Prostate gland (tissue), 2 donors: ENCODE results near the gene RASIP1. TPM values are rescaled to one million over a fixed set of nuclear protein-coding genes. Genes with fewer than 3 reads are reported as not detected.

Experiments
- DNase-seq: peaks from one replicate; pipeline ENCODE4 v3.0.0-alpha.2; 2019; ENCODE audit warnings: low spot score
- H3K27ac ChIP-seq, 2 donors: fragments of 200-600 bp; sonication (generic); 2 replicates each; pipeline ENCODE4 v1.5.1; 2017 to 2019
- H3K27me3 ChIP-seq: fragments of 200-600 bp; sonication (generic); replicated peaks from 2 replicates; pipeline ENCODE4 v1.5.1; 2019; ENCODE audit not compliant: insufficient read depth
- H3K36me3 ChIP-seq, 2 donors: fragments of 200-600 bp; sonication (generic); 1 replicate in 1 of 2; 2 replicates in 1 of 2; pipeline versions ENCODE4 v1.5.1 to v1.8.1; 2017 to 2019
- H3K4me1 ChIP-seq: fragments of 200-600 bp; sonication (generic); replicated peaks from 2 replicates; pipeline ENCODE4 v1.5.1; 2019
- H3K4me3 ChIP-seq, 2 donors: fragments of 200-600 bp; sonication (generic); 2 replicates each; pipeline ENCODE4 v1.5.1; 2017 to 2019
- H3K9me3 ChIP-seq: fragments of 200-600 bp; sonication (generic); 2 replicates; pipeline ENCODE4 v1.5.1; 2017
- CTCF ChIP-seq, 4 experiments: fragments of 200-600 bp in 2 of 4; fragments of 450-650 bp in 2 of 4; sonication (generic) in 2 of 4; IDR thresholded peaks; 1 replicate in 3 of 4; 2 replicates in 1 of 4; pipeline ENCODE4 v1.5.1; 2016 to 2019; ENCODE audit warnings: antibody characterized with exemption in 4 of 4, mild to moderate bottlenecking in 2 of 4, moderate library complexity in 2 of 4
- POLR2A ChIP-seq: fragments of 450-650 bp; IDR thresholded peaks from one replicate; pipeline ENCODE4 v1.6.1; 2016; ENCODE audit warnings: antibody characterized with exemption, mild to moderate bottlenecking
- POLR2AphosphoS5 ChIP-seq: sonication (generic); formaldehyde crosslinking; IDR thresholded peaks from one replicate; pipeline ENCODE4 v1.6.1; 2017; ENCODE audit warnings: antibody characterized with exemption
- WGBS: methylation state at CpG from one replicate; pipeline ENCODE4 v1.1.5; 2018; 5-methylcytosine and 5-hydroxymethylcytosine counted together
- intact Hi-C: fragments of 100-400 bp; cut with DNase I; formaldehyde crosslinking; loops from one replicate; pipeline ENCODE4 v1.14.2; 2022
- total RNA-seq, 2 donors: library from RNA; depleted of rRNA; stranded (reverse); fragments of >200 nt; gene quantifications; one replicate each; pipeline ENCODE4 v1.1.0, GENCODE V29; 2016

RASIP1 gene
- total RNA-seq, 2 donors from 2014 or later = 9.1 to 16.2 TPM

- H3K4me1 ChIP-seq = no peaks in the 10 kb centered on the region
- no peak overlapping the region for H3K4me3 ChIP-seq
- H3K27ac ChIP-seq = no peak overlapping the region
- no peaks in the 10 kb centered on the region for H3K9me3 ChIP-seq
- H3K27me3 ChIP-seq = no peaks in the 10 kb centered on the region
- TF ChIP-seq POLR2AphosphoS5 (no peak), CTCF (IDR thresholded peaks at IDR 0.05) (no peak), POLR2A (no peak)
- 90% methylated on average over 14 of the region's 14 CpGs for WGBS
- no peak for DNase-seq
- no peaks in the 10 kb centered on the region for H3K36me3 ChIP-seq
- intact Hi-C loops = no loop called here
Observed at GRCh38 chr19:48757741-48758144, 17.3 kb upstream of the RASIP1 start.

GRCh38 chr19:48757089-48757675 is 16.8 kb upstream of the RASIP1 start:
- Histone ChIP-seq H3K36me3 (no peaks in the 10 kb centered on the region), H3K27ac (no peak overlapping the region), H3K4me3 (no peak overlapping the region), H3K27me3 (no peaks in the 10 kb centered on the region), H3K9me3 (no peaks in the 10 kb centered on the region), H3K4me1 (no peaks in the 10 kb centered on the region)
- DNase-seq = no peak
- no peak for TF ChIP-seq POLR2A
- TF ChIP-seq CTCF (IDR thresholded peaks at IDR 0.05) = no peak
- TF ChIP-seq POLR2AphosphoS5 = no peak
- intact Hi-C loops = no loop called here
- WGBS = 85% methylated on average over 12 of the region's 12 CpGs

DNA sequence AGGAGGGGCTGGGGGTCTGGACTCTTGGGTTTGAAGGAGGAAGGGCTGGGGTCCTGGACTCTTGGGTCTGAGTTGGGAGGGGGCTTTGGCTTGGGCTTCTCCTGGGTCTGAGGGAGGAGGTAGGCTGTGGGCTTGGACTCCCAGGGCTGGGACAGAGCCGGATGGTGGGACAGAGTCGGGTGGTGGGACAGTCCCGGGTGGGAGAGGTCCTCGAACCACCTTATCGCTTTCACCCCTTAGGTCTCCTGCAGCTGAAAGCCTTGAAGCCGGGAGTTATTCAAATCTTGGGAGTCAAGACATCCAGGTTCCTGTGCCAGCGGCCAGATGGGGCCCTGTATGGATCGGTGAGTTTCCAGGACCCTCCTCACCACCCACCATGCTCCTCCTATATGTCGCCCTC is 16.3 kb upstream of the RASIP1 start:
- Histone ChIP-seq H3K9me3 (no peaks in the 10 kb centered on the region), H3K4me3 (no peak overlapping the region), H3K27ac (no peak overlapping the region), H3K27me3 (no peaks in the 10 kb centered on the region), H3K4me1 (no peaks in the 10 kb centered on the region), H3K36me3 (no peaks in the 10 kb centered on the region)
- WGBS = 78% methylated on average over 9 of the region's 9 CpGs
- TF ChIP-seq POLR2A = no peak
- no peak for TF ChIP-seq POLR2AphosphoS5
- no peak for TF ChIP-seq CTCF (IDR thresholded peaks at IDR 0.05)
- DNase-seq = no peak
- intact Hi-C loops = no loop called here

- DNase-seq = no peak
- H3K36me3 ChIP-seq = no peaks in the 10 kb centered on the region
- no peak overlapping the region for H3K4me3 ChIP-seq
- no peaks in the 10 kb centered on the region for H3K9me3 ChIP-seq
- intact Hi-C loops = no loop called here
- no peak overlapping the region for H3K27ac ChIP-seq
- no peaks in the 10 kb centered on the region for H3K27me3 ChIP-seq
- H3K4me1 ChIP-seq = no peaks in the 10 kb centered on the region
- TF ChIP-seq POLR2AphosphoS5 (no peak), POLR2A (no peak), CTCF (IDR thresholded peaks at IDR 0.05) (no peak)
- WGBS = 93% methylated on average over 9 of the region's 11 CpGs
Observed at GRCh38 chr19:48756212-48756611, 15.8 kb upstream of the RASIP1 start.

- Histone ChIP-seq H3K27ac (no peak overlapping the region), H3K4me1 (no peaks in the 10 kb centered on the region), H3K27me3 (no peaks in the 10 kb centered on the region), H3K9me3 (no peaks in the 10 kb centered on the region), H3K4me3 (no peak overlapping the region), H3K36me3 (no peaks in the 10 kb centered on the region)
- 74% methylated on average over 5 of the region's 5 CpGs for WGBS
- no peak for DNase-seq
- no peak for TF ChIP-seq CTCF (IDR thresholded peaks at IDR 0.05)
- intact Hi-C loops = no loop called here
Observed at GRCh38 chr19:48755787-48756186, 15.4 kb upstream of the RASIP1 start.
